Motor neuron (in vitro differentiated cells): ENCODE results near the gene ASRGL1. TPM values are rescaled to one million over a fixed set of nuclear protein-coding genes. Genes with fewer than 3 reads are reported as not detected.

Experiments
- ATAC-seq, 8 experiments: fragments of 200-7000 bp; cut with Tn5 transposase; replicated peaks in 6 of 8; 2 replicates each; pipeline ENCODE4 v1.8.0; 2021; ENCODE audit warnings: mild to moderate bottlenecking in 8 of 8, moderate library complexity in 8 of 8
- H3K27ac ChIP-seq, 2 donors: fragments of 250-450 bp; sonication (Bioruptor Pico); 2 replicates each; pipeline ENCODE4 v1.9.0; 2021; ENCODE audit warnings: antibody characterized with exemption in 2 of 2, mild to moderate bottlenecking in 2 of 2, moderate library complexity in 1 of 2
- H3K4me1 ChIP-seq, 2 donors: fragments of 250-450 bp; sonication (Bioruptor Pico); replicated peaks in 1 of 2; 2 replicates each; pipeline ENCODE4 v1.6.1; 2021; ENCODE audit warnings: antibody characterized with exemption in 2 of 2, mild to moderate bottlenecking in 2 of 2, moderate library complexity in 1 of 2
- H3K4me3 ChIP-seq, 5 donors: fragments of 250-450 bp; sonication (Bioruptor Pico); 2 replicates each; pipeline ENCODE4 v1.9.0; 2021; ENCODE audit warnings: antibody characterized with exemption in 5 of 5, mild to moderate bottlenecking in 5 of 5, moderate library complexity in 4 of 5
- WGBS, 10 experiments: fragments of 450-650 bp; shearing (Covaris generic); methylation state at CpG; one replicate each; pipeline ENCODE4 v1.0.0; 2022; 5-methylcytosine and 5-hydroxymethylcytosine counted together
- in situ Hi-C, 9 experiments: fragments of 400-800 bp; cut with MboI; loops; one replicate each; pipeline ENCODE4 v1.15.0; 2021; ENCODE audit warnings: low sequenced_read_pairs in 9 of 9, low pct_unique_long_range_greater_than_20kb in 2 of 9; ENCODE audit not compliant: unreplicated experiment in 9 of 9
- total RNA-seq, 8 experiments: library from RNA; unstranded; fragments of 300-600 nt; gene quantifications; 2 replicates each; pipeline versions ENCODE4 v1.2.3 to v1.2.4, GENCODE V29; 2022

ASRGL1 gene
- total RNA-seq, 8 experiments from 2014 or later: 2.8 to 48.2 (median 24.8) TPM

DNA sequence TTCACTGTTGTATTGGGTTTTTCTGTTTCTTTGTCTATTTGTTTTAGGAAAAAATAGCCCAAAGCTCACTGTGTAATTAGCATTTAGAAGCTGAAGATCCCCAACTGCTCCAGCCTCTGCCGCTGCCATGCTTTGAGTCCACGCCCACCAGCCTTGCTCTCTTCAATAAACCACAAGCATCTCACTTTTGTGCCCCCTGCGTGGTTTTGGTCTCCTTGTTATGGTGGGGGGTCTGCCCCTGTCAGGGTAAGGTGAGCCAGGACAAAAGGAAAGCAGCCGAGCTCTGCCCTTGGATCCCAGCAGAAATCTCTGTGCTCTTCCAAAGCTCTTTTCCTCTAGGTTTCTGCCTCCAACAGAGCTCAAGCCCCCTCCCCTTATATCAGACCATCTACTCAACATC lies 85.8 kb downstream of the ASRGL1 start:
- Histone ChIP-seq H3K4me3 (no peak overlapping the region), H3K4me1 (no peaks in the 10 kb centered on the region), H3K27ac (no peak overlapping the region)
- WGBS, 10 experiments: 29 to 94% (median 63%) methylated on average over 1 to 3 of the region's 4 CpGs; no CpG with 5 or more reads in 6 of the 10 experiments
- no peak for ATAC-seq
- in situ Hi-C loops: loop anchor here in 2 of 9 experiments (10.0 to 25.0 kb wide), 2 partner anchors 132 to 139 kb away; partner anchors contain the start of gene EEF1G (in 1 of the 2)

DNA sequence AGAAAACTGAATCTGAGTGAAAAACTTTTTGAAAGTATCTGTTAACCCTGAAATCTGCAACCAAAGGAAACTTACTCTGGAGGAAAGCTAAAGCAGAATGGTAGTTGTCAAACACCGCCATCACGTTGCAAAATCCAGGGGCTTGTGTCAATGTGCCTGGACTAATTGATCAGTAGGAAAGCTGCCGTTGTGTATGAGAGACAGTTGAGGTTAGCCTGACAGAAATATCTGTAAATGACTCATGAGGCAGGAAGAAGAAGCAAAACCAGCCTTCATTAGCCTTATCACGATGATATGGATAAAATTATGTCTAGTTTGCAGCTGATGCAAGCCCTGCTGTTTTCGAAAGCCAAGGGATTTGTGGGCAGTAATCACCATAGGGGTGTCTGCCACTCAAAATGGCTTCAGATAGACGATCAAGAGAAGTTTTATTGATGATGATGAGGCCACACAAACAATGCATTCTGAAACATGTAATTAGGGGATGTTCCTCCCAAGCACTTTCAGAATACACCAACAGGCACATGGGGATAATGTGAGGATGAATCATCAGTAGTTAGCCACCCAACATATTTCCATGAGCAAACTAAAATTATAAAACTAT lies 90.5 kb downstream of the ASRGL1 start:
- peak in 6 of 8 experiments; percentile 21 to 76 (median 40) for ATAC-seq
- H3K4me3 ChIP-seq: no peak overlapping the region
- no peak overlapping the region for H3K27ac ChIP-seq
- in situ Hi-C loops: loop anchor here in 2 of 9 experiments (10.0 to 25.0 kb wide), 2 partner anchors 110 to 127 kb away; partner anchors contain the start of gene AHNAK (in 1 of the 2)
- H3K4me1 ChIP-seq: peaks cover under 1% of the 10 kb centered on the region in 2 donors
- WGBS, 10 experiments: 0 to 93% (median 72%) methylated on average over 1 to 5 of the region's 6 CpGs; no CpG with 5 or more reads in 2 of the 10 experiments

DNA sequence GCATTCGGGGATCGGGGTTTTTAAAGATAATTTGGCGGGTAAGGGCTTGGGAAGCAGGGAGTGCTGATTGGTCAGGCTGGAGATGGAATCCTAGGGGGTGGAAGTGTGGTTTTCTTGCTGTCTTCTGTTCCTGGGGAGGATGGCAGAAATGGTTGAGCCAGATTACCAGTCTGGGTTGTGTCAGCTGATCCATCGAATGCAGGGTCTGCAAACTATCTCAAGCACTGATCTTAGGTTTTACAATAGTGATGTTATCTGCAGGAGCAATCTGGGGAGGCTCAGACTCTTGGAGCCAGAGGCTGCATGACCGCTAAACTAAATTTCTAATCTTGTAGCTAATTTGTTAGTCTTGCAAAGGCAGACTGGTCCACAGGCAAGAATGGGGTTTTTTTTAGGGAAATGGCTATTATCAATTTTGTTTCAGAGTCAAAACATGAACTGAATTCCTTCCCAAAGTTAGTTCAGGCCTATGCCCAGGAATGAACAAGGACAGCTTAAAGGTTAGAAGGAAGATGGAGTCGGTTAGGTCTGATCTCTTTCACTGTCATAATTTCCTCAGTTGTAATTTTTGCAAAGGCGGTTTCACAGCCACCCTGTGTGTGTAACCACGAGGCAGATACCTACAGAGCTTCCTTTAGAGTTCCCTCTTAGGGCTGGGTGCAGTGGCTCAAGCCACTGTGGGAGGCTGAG lies 91.8 kb downstream of the ASRGL1 start:
- 70 to 100% (median 84%) methylated on average over 1 to 4 of the region's 8 CpGs; no CpG with 5 or more reads in 2 of the 10 experiments for WGBS, 10 experiments
- no peak for ATAC-seq
- Histone ChIP-seq H3K4me1 (peaks cover 10% of the 10 kb centered on the region in 2 donors), H3K27ac (no peak overlapping the region), H3K4me3 (no peak overlapping the region)
- in situ Hi-C loops: loop anchor here in 2 of 9 experiments (10.0 to 25.0 kb wide), 2 partner anchors 108 to 126 kb away; partner anchors contain the start of gene AHNAK (in 1 of the 2)

DNA sequence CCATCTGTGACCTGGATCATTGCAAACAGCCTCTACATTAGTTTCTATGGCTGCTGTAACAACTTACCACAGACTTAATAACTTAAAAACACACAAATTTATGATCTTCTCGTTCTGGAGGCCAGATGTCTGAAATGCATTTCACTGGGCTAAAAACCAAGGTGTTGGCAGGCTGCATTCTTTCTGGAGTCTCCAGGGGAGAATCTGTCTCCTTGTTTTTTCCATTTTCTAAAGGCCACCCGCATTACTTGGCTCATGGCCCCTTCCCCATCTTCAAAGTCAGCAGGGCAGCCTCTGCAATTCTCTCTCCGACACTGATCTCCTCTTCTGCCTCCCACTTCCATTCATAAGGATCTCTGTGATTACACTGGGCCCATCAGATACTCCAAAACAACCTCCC lies 93.2 kb downstream of the ASRGL1 start:
- Histone ChIP-seq H3K4me1 (peaks cover 10% of the 10 kb centered on the region in 2 donors), H3K4me3 (no peak overlapping the region), H3K27ac (no peak overlapping the region)
- in situ Hi-C loops: loop anchor here in 1 of 9 experiments (25.0 kb wide), 1 partner anchor 107 kb away; the partner anchor contains the start of gene AHNAK
- WGBS, 10 experiments: 14 to 89% (median 57%) methylated on average over 1 to 3 of the region's 3 CpGs; no CpG with 5 or more reads in 3 of the 10 experiments
- no peak for ATAC-seq

DNA sequence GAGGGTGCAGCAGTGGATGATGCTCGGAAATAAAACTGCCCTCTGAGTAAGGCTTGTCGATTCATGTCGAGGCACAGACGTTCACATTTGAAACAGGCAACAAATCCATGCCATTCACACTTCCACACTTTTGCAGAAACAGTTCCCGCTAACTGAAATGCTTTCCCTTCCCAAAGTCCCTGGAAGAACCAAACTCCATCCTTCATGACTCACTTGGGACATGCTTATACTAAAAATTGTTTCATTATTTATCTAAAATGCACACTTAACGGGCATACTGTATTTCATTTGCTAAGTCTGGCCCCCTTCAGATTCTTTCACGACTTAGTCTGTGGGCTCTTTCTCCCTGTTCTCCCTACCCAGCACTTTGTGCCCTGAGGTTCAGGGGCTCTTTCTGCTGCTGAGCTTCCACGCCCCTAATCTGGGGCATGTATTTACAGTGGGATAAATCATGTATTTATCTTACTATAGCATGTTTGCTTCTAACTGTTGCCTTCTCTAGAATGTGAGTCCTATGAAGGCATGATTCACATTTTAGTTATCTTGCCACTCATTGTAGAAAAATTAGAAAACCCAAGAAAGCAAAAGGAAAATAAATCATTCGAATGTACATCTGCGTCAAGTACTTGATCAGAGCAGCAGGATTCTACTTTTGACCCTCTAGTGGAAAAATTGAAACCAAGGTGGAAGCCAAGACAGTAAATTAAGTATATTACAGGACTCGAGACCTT lies 94.1 kb downstream of the ASRGL1 start:
- 38 to 88% (median 70%) methylated on average over 2 to 10 of the region's 11 CpGs; no CpG with 5 or more reads in 1 of the 10 experiments for WGBS, 10 experiments
- no peak for ATAC-seq
- in situ Hi-C loops: loop anchor here in 1 of 9 experiments (25.0 kb wide), 1 partner anchor 106 kb away; the partner anchor contains the start of gene AHNAK
- H3K4me3 ChIP-seq: no peak overlapping the region
- H3K27ac ChIP-seq: no peak overlapping the region
- H3K4me1 ChIP-seq: peaks cover 10 to 12% of the 10 kb centered on the region in 2 donors

DNA sequence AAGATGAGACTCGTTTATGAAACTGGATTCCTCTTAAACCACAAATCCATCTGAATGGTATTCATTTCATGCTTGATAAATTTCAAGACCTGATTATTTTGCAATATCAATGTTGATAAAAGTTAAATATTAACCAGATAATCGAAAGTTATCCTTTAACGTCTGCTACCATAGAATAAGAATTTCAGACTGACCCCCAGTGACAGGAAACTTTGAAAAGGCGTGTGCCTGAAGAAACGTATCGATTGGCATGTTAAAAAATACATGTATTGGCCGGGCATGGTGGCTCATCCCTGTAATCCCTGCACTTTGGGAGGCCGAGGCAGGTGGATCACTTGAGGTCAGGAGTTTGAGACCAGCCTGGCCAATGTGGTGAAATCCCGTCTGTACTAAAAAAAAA lies 95.4 kb downstream of the ASRGL1 start:
- WGBS, 10 experiments: 0 to 100% (median 86%) methylated on average over 1 to 8 of the region's 9 CpGs; no CpG with 5 or more reads in 1 of the 10 experiments
- in situ Hi-C loops: loop anchor here in 1 of 9 experiments (25.0 kb wide), 1 partner anchor 105 kb away; the partner anchor contains the start of gene AHNAK
- ATAC-seq: no peak
- Histone ChIP-seq H3K27ac (no peak overlapping the region), H3K4me3 (no peak overlapping the region), H3K4me1 (peaks cover 10 to 12% of the 10 kb centered on the region in 2 donors)

DNA sequence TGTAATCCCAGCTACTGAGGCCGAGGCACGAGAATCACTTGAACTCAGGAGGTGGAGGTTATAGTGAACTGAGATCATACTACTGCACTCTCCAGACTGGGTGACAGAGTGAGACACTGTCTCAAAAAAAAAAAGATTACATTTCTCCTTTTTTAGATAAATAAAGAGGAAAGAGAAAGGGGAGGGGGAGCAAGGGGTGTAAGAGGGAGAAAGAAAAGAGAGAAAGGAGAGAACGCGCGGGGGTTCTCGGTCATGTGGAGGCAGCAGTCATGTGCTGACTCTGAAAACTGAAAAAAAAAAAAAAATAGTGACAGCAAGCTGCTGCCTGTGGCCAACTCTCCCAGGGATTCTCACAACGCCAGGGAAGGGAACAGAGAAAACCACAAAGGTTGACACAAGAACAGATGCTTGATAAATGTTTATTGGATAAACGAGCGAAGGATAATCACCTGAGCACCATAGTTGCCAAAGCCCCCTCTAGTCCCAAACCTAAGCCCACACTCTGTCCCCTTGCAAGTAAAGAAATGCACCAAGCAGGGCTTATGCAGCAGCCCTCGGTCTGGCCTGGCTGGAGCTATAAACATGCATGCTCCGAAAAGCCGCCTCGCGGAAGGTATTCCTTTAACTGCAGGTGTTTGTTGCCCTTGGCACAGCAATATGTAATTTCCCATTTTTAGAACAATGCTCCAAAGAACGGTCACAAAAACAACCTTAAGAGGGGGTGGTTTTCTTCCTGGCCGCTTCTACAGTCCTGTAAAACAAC lies 96.1 kb downstream of the ASRGL1 start:
- peak in 5 of 8 experiments; percentile 76 to 88 (median 88) for ATAC-seq
- Histone ChIP-seq H3K4me1 (peaks cover 10 to 12% of the 10 kb centered on the region in 2 donors), H3K4me3 (no peak overlapping the region), H3K27ac (no peak overlapping the region)
- 39 to 93% (median 61%) methylated on average over 5 to 15 of the region's 16 CpGs for WGBS, 10 experiments
- in situ Hi-C loops: loop anchor here in 1 of 9 experiments (25.0 kb wide), 1 partner anchor 104 kb away; the partner anchor contains the start of gene AHNAK

DNA sequence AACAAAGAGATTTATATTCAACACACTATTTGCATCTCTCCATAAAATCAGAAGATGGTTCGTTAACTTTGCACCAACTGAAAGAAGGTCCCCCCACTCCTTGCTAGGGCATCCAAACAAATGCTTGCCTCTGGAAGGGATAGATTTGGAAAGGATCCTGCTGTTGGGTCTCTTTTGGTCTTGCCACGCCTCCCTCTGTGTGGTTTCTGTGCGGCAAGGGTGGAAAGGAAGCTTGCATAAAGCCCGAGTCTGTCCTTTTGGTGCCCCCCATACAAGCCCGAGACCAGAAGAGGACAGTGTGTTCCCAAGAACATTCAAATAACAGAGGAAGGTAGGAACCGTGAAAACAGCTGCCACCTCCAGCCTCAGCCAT lies 96.6 kb downstream of the ASRGL1 start:
- no peak for ATAC-seq
- in situ Hi-C loops: loop anchor here in 1 of 9 experiments (25.0 kb wide), 1 partner anchor 103 kb away; the partner anchor contains the start of gene AHNAK

DNA sequence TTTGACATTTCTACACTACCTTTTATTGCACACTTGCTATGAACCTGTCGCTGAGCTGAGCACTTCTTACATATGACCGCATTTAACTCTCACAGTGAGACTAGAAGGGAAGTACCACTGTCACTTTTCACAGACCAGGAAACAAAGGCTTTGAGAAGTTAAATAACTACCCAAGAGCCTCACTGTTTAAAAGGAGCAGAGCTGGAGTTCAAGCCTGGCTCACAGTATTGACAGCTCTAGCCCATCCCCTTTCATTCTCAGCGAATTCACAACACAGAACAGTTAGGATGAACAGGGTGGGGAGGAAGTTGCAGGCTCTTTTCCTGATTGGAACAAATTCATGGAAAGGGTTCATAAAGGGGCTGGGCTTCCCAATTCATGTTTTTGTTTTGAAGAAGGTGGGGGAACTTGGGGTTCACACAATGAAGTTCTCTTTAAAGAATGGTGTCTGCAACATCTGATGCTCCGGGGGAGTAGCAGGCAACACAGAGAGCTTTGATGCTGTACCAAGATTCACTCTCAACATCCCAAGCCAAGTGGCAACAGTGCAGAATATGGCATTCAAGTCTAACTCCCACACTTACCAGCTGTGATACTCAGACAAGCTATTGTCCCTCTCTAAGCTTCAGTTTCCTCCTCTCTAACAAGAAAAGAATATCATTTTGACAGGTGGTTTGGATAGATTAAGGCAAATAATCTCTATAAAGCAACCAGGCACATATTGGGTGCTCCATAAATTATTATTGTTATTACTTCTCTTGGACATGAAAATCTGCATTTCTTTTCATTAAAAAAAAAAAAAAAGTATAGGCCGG lies 98.8 kb downstream of the ASRGL1 start:
- Histone ChIP-seq H3K27ac (no peak overlapping the region), H3K4me1 (peaks cover 10 to 12% of the 10 kb centered on the region in 2 donors), H3K4me3 (no peak overlapping the region)
- ATAC-seq: peak in 5 of 8 experiments; percentile 52 to 72 (median 64)
- in situ Hi-C loops: loop anchor here in 1 of 9 experiments (25.0 kb wide), 1 partner anchor 101 kb away; the partner anchor contains the start of gene AHNAK
- 0 to 80% (median 50%) methylated on average over 1 to 5 of the region's 5 CpGs for WGBS, 10 experiments

More for the DNA sequence above, 96.6 kb downstream of the ASRGL1 start:
- H3K4me1 ChIP-seq: peaks cover 10 to 12% of the 10 kb centered on the region in 2 donors
- H3K27ac ChIP-seq: no peak overlapping the region
- 71 to 96% (median 89%) methylated on average over 2 to 6 of the region's 6 CpGs; no CpG with 5 or more reads in 5 of the 10 experiments for whole genome bisulfite sequencing, 10 experiments
- H3K4me3 ChIP-seq: no peak overlapping the region

DNA sequence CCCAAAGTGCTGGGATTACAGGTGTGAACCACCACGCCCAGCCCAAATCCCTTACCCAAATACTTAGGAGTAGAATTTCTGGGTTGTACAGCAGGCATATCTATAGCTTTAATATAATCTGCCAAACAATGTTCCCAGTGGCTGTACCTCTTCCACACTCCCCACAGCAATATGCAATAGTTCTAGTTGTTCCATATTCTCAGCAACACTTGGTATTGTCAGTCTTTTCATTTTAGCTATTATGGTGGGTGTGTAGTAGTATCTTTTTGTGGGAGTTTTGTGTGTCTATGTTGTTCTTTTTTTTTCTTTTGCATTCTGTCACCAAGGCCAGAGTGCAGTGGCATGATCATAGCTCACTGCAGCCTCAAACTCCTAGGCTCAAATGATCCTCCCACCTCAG lies 100.4 kb downstream of the ASRGL1 start:
- 0 to 100% (median 67%) methylated on average over 1 of the region's 1 CpG; no CpG with 5 or more reads in 5 of the 10 experiments for WGBS, 10 experiments
- ATAC-seq: no peak
- no peak overlapping the region for H3K27ac ChIP-seq
- H3K4me3 ChIP-seq: no peak overlapping the region
- in situ Hi-C loops: loop anchor here in 1 of 9 experiments (25.0 kb wide), 1 partner anchor 100 kb away; the partner anchor contains the start of gene AHNAK
- peaks cover 16% of the 10 kb centered on the region in 2 donors for H3K4me1 ChIP-seq

DNA sequence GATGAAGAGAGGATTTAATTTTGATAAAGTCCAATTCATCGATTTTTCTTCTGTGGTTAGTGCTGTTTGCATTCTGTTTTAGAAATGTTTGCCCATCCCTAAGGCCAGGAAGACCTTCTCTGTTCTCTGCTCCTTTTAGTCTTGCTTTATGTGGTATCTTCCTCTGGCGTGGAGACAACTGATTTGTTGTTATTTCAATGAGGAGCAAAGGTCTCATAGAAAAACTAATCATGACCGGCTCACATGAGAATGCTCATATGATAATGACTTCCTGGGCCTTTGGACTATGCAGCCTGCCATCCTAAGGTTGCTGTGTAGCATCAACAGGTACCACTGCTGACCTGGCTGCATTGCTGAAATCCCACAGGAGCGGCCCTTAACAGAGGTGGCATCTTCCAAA lies 101.4 kb downstream of the ASRGL1 start:
- H3K27ac ChIP-seq: no peak overlapping the region
- ATAC-seq: no peak
- no peak overlapping the region for H3K4me3 ChIP-seq
- WGBS, 10 experiments: 40 to 93% (median 69%) methylated on average over 1 to 3 of the region's 4 CpGs
- in situ Hi-C loops: loop anchor here in 1 of 9 experiments (25.0 kb wide), 1 partner anchor 99 kb away; the partner anchor contains the start of gene AHNAK
- H3K4me1 ChIP-seq: peaks cover 6 to 7% of the 10 kb centered on the region in 2 donors
